MM.1S (cell line): ENCODE results near the gene ABL2.
A peak's percentile ranks its signal among the peaks of the same experiment; 100 is the strongest.

Experiments used
- EZH2 ChIP-seq: fragments of 300-600 bp; sonication (generic); optimal IDR thresholded peaks from 2 replicates; pipeline ENCODE3; 2017; ENCODE audit warnings: low read depth, mild to moderate bottlenecking, antibody characterized with exemption, low read length, mixed read lengths
- TF ChIP-seq, protein P1 (sequence below): fragments of 300-600 bp; sonication (generic); IDR thresholded peaks from 2 replicates; pipeline ENCODE4 v1.5.1; 2016; ENCODE audit warnings: antibody characterized with exemption, low read length, mixed read lengths

DNA sequence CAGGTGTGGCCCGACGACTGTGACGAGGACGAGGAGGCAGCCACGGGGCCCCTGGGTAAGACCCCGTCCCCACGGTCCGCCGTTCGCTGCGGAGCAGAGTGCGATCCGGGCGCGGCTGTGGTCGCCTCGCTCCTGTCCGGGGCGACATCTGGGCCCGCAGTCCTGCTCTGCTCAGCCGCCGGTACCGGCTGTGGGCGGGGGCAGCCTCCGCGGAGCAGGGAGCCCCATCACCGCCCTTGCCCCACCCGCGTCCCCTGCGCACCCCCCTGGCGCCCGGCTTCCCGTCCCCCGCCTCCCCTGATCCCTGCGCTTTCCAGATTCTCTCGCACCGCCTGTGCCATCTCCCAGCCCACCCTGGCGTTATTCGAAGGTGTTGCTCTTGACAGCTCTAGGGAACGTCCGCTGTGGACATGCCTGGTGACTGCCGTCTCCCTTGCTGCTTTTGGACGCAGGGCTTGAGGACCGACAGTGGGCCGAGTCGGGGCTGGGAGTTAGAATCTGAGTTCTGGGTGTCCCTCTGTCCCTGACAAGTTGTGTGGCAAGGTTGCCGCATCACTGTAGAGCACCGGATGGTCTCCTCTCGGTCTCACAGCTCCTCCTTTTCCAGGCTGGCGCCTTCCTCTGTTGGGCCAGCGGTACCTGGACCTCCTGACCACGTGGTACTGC lies 147.0 kb downstream of the ABL2 start:
- TF ChIP-seq, protein P1, sequence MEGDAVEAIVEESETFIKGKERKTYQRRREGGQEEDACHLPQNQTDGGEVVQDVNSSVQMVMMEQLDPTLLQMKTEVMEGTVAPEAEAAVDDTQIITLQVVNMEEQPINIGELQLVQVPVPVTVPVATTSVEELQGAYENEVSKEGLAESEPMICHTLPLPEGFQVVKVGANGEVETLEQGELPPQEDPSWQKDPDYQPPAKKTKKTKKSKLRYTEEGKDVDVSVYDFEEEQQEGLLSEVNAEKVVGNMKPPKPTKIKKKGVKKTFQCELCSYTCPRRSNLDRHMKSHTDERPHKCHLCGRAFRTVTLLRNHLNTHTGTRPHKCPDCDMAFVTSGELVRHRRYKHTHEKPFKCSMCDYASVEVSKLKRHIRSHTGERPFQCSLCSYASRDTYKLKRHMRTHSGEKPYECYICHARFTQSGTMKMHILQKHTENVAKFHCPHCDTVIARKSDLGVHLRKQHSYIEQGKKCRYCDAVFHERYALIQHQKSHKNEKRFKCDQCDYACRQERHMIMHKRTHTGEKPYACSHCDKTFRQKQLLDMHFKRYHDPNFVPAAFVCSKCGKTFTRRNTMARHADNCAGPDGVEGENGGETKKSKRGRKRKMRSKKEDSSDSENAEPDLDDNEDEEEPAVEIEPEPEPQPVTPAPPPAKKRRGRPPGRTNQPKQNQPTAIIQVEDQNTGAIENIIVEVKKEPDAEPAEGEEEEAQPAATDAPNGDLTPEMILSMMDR: peak; percentile 7; the same call in 1 of the 2 replicates
- TF ChIP-seq EZH2: no peak
